HL-60 (cell line): Measurements from ENCODE around the gene VWA7.

ENCODE experiments used
- DNase-seq, 2 experiments: peaks; one replicate each; pipeline ENCODE4 v3.0.0-alpha.2; 2010 to 2020; ENCODE audit warnings: low read depth in 1 of 2, low spot score in 1 of 2
- H3K27ac ChIP-seq: fragments of 250-450 bp; sonication (Bioruptor Pico); replicated peaks from 2 replicates; pipeline ENCODE4 v1.5.1; 2020; ENCODE audit warnings: mild to moderate bottlenecking, moderate library complexity
- H3K27me3 ChIP-seq: fragments of 250-450 bp; sonication (Bioruptor Pico); 2 replicates; pipeline ENCODE4 v1.5.1; 2021; ENCODE audit warnings: mild to moderate bottlenecking, moderate library complexity; ENCODE audit not compliant: insufficient read depth, poor library complexity, severe bottlenecking
- H3K4me3 ChIP-seq: replicated peaks from 2 replicates; pipeline ENCODE4 v1.5.1; 2011; ENCODE audit warnings: mild to moderate bottlenecking, control low read depth, low read length; ENCODE audit not compliant: insufficient read depth
- GABPA ChIP-seq: IDR thresholded peaks from 2 replicates; pipeline ENCODE4 v1.6.1; 2012; ENCODE audit warnings: low read depth
- POLR2AphosphoS5 ChIP-seq: IDR thresholded peaks from 2 replicates; pipeline ENCODE4 v1.6.1; 2012; ENCODE audit warnings: low read depth
- REST ChIP-seq: IDR thresholded peaks from 2 replicates; pipeline ENCODE4 v1.6.1; 2012; ENCODE audit warnings: low read depth; ENCODE audit not compliant: insufficient replicate concordance
- SPI1 ChIP-seq: IDR thresholded peaks from 2 replicates; pipeline ENCODE4 v1.6.1; 2012; ENCODE audit warnings: low read depth, mild to moderate bottlenecking, borderline replicate concordance
- TF ChIP-seq, protein P1 (sequence below): IDR thresholded peaks from one replicate; pipeline ENCODE4 v1.5.1; 2011; ENCODE audit warnings: low read length, control low read depth, inconsistent platforms; ENCODE audit not compliant: insufficient read depth

VWA7 gene

GRCh38 chr6:31764198-31764597, 12.9 kb downstream of the VWA7 start:
- no peak overlapping the region for H3K4me3 ChIP-seq
- no peaks in the 10 kb centered on the region for H3K27me3 ChIP-seq
- no peak overlapping the region for H3K27ac ChIP-seq
- TF ChIP-seq REST (no peak), POLR2AphosphoS5 (no peak), SPI1 (no peak), GABPA (no peak)
- TF ChIP-seq, protein P1, sequence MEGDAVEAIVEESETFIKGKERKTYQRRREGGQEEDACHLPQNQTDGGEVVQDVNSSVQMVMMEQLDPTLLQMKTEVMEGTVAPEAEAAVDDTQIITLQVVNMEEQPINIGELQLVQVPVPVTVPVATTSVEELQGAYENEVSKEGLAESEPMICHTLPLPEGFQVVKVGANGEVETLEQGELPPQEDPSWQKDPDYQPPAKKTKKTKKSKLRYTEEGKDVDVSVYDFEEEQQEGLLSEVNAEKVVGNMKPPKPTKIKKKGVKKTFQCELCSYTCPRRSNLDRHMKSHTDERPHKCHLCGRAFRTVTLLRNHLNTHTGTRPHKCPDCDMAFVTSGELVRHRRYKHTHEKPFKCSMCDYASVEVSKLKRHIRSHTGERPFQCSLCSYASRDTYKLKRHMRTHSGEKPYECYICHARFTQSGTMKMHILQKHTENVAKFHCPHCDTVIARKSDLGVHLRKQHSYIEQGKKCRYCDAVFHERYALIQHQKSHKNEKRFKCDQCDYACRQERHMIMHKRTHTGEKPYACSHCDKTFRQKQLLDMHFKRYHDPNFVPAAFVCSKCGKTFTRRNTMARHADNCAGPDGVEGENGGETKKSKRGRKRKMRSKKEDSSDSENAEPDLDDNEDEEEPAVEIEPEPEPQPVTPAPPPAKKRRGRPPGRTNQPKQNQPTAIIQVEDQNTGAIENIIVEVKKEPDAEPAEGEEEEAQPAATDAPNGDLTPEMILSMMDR: no peak
- no peak for DNase-seq

GRCh38 chr6:31763619-31763940, 13.5 kb downstream of the VWA7 start:
- Histone ChIP-seq H3K27me3 (no peaks in the 10 kb centered on the region), H3K27ac (no peak overlapping the region), H3K4me3 (no peak overlapping the region)
- no peak for DNase-seq
- TF ChIP-seq REST (no peak), POLR2AphosphoS5 (no peak), SPI1 (no peak), GABPA (no peak)
- TF ChIP-seq, protein P1: no peak

DNA sequence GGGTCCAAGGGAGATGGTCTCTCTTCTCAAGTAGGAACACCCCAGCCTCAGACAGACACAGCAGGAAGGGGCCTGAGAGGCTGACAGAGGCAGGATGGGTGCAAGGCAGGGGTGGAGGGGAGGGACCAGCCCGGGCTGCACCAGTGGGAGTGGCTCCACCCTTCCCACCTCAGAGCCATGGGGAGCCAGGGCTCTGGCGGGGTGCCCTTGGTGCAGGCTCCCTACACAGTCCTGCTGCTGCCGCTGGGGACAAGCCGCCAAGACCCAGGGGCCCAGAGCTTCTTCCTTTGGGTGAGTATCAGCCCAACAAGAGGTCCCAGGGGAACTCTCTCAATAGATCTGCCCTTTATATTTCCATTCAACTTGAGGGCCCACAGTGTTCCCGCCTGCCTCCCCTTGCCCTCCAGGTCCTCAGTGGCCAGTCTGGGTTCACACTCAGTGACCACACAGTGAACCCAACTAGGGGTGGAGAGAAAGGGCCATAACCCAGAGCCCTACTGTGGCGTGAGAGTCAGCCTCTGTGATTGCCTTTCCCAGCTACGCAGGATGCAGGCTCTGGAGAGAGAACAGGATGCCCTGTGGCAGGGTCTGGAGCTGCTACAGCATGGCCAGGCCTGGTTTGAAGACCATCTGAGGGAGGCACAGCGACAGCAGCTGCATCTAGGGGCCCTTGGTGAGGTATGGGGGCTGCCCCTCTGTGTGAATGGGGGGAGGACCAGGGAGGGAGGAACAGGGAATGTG, 14.1 kb downstream of the VWA7 start:
- no peak for DNase-seq
- Histone ChIP-seq H3K4me3 (no peak overlapping the region), H3K27me3 (no peaks in the 10 kb centered on the region), H3K27ac (no peak overlapping the region)
- TF ChIP-seq REST (no peak), GABPA (no peak), SPI1 (no peak), POLR2AphosphoS5 (no peak)
- TF ChIP-seq, protein P1: no peak
